GM19452 (cell line): ENCODE data around the gene TMBIM1.

ENCODE experiments used
- ATAC-seq: cut with Tn5 transposase; IDR thresholded peaks from one replicate; pipeline ENCODE4 v1.9.1; 2021; ENCODE audit not compliant: unreplicated experiment

TMBIM1 gene

GRCh38 chr2:218293715-218294429 is 1.6 kb upstream of the TMBIM1 start:
- no peak for ATAC-seq

DNA sequence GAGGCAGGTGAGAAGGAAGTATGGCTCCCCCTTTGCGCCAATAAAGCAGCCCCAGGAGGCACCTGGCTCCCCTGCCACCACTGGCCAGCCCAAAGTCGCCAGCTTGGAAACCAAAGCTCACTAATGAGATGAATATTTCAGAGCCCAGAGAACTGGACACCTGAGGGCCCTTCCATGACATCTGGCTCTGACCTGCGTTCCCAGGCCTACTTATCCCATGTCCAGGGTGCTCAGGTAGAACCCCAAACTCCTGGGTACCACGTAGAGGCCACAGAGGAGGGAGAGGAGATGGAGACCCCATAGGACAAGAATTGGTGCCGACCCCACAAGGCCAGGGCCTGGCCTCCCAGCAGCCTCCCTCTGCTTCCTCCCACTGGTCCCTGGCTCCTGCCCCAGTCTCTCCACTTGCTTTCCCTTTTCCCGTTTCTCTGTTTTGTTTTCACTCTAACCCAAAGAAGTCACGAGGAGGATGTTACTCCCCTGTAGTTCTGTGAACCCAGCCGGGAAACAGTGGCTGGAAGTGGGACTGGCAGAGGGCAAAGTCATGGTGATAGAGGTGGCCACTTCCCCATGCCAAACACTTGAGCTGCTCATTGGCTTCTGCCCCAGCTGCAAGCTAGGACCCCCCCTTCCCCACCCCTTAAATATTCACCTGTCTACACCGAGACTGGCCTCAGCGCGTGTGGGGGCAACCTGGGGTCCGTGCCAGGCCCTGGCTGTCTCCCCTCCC is 820 bp downstream of the TMBIM1 start:
- ATAC-seq: no peak

DNA sequence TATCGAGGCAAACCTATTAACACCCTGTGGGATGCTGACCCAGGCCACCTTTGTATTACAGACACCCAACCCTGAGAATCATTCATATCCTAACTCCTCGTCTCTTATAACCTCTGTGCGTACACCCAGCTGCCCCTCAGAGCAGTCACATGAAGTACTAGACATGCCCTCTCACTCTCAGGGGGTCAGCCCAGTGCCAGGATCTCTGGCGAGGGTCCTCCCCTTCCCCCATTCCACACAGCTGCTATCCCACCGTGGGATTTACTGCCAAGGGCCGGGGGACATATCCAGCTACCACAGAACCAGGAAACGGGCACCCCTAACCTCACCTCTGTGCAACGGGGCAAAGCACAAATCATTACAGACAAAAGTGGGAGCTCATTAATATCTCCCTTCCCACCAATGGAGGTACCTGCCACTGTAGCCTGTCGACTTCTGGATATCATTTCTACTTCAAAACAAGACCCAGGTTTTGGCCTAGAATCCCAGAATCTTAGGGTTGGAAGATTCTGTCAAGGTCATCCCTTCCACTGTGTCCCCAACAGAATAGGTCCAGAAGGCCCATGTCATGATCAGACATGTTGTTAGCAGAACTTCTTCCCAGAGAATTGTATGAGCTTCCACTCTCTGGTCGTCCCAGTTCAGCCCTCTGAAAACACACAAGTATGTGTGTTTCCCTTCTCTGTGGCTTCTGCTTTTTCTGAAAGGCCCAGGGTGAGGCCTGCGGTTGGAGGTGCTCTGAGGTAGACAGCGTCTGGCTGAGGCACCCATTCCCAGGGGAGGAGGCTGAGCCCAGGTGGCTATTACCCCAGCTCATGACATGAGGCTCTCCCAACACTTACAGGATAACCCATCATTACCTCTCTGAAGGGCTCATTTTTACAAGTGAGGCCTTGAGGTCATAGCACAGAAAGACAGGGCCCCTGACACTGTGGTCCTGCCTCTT is 1.7 kb downstream of the TMBIM1 start:
- peak; percentile 54 for ATAC-seq

GRCh38 chr2:218289639-218290315 is 2.5 kb downstream of the TMBIM1 start:
- no peak for ATAC-seq

DNA sequence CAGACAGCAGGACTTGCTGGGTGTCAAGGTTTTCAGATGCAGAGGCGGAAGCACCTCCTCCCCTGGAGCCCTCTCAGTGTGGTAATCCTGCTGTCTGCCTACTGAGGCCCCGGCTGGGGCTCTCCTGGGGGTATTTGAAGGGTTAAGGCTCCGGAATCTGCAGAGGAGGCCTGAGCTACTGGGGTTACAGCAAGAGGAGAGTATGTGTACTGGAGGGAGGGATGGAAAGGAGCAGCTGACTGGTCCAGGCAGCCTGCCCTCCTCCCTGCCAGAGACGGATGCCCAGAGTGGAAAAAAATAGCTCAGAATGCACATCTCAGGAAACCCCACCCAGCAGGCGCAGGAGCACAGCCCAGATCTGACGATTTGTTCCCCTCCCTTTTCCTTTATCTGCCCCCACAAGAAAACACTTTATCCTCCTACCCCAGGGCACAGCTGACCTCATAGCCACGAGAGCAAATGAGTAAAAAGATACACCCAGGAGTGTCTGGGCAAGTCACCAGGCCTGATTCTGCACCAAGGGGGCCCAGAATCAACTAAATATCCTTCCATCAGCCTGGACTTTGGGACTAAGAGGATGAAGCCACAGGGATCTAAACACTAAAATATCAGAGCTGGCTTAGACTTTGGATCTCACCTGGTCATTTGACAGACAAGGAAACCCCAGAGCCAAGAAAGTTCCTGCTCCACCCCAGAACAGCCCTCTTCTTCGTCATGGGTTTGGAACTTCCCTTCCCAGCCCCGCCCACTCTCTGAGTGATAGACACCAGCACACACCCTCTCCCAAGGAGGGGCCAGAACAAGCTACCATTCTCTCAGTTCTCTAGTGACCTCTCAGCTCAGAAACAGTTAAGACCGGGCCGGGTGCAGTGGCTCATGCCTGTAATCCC is 5.5 kb downstream of the TMBIM1 start:
- ATAC-seq: peak; percentile 64

GRCh38 chr2:218285604-218286003 is 6.7 kb downstream of the TMBIM1 start:
- no peak for ATAC-seq

- ATAC-seq: peak; percentile 47
Observed at GRCh38 chr2:218284106-218284811, 8.0 kb downstream of the TMBIM1 start.

DNA sequence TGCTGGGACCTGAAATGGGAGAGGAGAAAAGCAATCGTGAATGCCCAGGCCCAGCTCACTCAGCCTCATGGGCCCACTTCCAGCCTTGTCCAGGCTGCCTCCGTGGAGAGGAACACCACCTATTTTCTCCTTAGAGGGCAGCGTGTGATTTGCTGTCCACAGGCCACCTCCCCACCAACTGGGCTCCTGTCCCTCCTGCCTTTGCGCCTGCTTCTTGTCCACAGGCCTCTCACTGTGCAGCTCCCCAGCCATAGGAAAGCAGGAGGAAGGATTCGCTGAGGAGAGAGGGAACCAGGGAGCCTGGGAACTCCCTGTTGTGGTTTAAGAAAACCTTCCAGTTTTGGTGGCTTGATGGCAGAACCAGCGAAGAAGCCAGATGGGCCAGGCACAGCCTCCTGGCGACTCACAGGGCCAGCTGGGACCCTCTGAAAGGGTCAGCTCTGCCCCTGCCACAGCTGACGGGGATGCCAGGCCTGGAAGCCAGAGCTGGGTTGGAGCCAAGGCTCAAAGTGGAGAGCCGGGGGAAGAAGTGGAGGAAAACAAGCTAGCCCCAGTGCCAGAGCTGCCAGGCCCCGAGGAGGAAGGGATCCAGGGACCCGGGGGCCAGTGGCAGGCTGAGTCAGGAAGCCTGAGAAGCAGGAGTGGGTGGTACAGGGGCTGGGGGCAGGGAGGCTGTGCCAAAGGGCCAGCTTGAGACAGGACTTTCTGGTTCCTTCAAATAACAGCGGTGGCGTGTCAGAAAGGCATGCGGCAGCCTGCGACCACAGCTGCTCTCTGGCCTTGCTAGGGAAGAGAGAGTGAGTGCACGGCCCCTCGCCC is 9.9 kb downstream of the TMBIM1 start:
- no peak for ATAC-seq

GRCh38 chr2:218281449-218281848 is 10.9 kb downstream of the TMBIM1 start:
- no peak for ATAC-seq

DNA sequence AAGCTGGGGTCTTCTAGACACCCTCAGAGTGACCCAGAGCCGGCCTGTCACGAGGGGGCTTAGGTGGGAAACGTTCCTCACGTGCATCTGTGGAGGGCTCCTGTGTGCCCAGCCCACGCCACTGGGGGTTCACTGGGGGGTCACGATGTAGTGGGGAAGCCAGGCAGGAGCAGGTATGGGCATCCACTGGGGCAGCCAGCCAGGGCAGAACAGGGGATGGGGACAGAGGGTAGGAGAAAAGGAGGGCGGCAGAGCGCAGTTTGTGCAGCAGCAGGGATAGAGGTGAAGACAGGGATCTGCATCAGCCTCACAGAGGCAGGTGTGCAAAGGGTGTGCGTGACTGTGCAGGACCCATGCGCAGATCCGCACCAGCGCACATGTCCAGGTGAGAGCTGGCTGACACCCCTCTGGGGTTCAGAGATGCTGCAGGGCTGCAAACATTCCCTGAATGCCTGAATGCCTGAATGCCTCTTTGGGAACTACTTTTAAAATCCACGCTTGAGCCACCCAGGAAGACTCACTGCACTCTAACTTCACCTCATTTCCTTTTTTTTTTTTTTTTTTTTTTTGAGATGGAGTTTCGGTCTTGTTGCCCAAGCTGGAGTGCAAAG is 11.9 kb downstream of the TMBIM1 start:
- ATAC-seq: no peak

DNA sequence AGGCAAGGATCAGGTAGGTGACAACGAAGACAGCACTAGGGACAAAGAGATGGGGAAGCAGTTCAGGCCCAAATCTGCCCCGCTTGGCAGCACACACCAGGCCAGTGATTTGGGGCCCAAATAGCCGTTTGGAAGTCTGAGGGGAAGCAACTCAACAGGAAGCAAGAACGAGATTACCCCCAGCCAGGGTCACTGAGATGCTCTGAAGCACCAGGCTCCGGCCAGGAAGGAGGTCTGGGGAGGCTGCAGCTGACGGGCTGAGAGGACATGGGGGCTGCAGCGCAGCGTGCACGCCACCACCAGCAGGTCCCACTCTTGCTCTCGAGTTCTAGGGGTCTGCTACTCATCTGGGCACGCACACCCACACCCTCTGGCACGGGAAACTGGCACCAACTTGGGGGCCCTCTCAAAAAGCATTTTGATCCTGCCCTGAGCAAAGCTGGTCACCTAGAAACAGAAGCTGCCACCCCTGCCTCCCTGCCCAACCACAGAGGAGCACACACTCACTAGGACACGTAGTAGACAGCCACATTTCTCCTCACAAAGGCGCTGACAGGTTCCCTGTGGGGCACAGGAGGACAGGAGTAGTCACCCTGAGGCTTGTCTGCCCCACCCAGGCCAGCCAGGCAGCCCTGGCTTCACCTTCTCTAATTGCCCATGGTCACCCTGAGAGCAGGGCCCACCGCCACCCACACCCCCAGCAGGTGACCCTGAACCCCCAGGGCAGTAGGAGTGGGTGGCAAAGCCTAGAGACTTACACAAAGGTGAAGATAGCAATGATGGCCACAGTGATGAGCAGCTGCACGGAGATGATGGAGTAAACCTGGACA is 13.6 kb downstream of the TMBIM1 start:
- ATAC-seq: no peak

GRCh38 chr2:218277921-218278320 is 14.4 kb downstream of the TMBIM1 start:
- ATAC-seq: no peak

DNA sequence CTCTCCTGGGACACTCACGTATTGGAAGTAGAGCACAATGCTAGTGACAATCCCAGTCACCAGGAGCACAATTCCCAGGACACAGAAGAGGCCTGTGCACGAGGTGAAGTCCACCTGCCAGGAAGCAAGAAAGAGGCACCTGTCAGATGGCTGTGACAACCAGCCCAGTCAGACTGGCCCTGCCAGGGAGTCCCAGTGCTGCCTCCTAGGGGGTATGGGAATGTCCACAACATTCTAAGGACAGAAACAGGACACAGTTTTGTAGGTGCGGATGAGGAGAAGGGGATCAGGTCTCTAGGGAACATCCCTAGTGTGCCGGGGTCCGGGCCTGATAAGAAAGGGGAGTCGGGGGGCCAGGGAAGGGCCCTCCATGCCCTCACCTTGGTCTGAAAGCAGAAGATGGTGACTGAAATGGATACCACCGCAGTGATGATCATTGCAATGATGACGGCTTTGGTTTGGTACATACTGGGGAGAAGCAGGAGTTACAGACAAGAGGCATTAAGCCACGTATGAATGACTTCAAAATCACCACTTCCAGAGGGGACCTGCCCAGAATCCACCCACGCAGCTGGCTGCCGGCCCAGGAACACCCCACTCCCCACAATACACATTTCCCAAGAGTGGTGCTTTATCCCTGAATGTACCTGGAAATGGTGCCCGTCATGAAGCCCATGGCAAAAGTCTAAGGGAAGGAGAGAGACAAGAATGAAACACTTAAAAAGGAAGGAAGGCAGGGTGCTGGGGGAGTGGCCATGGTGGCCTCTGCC is 15.1 kb downstream of the TMBIM1 start:
- no peak for ATAC-seq

- no peak for ATAC-seq
Observed at GRCh38 chr2:218275371-218276072, 16.8 kb downstream of the TMBIM1 start.

GRCh38 chr2:218274586-218274985 is 17.7 kb downstream of the TMBIM1 start:
- no peak for ATAC-seq

- no peak for ATAC-seq
Observed at GRCh38 chr2:218273908-218274249, 18.4 kb downstream of the TMBIM1 start.
